Stimulated activated naive B cell treated with anti-CD40 and anti-IgM and Interleukin-4, amounts not matched to agents 10 μg/mL and 1 μg/mL and 100 μg/mL, for 72 hours (primary cell): ENCODE measurements around the gene RPE65.
A peak's percentile ranks its signal among the peaks of the same experiment; 100 is the strongest.

Experiments used
- ATAC-seq, 2 donors: fragments of 150-1000 bp; cut with Tn5 transposase; replicated peaks; 2 replicates each; pipeline ENCODE4 v1.10.0; 2021; ENCODE audit warnings: moderate library complexity in 1 of 2
- DNase-seq: peaks from one replicate; pipeline ENCODE4 v3.0.0; 2021
- H3K27ac Mint-ChIP-seq: one replicate; pipeline ENCODE4 v1.8.0; 2022; ENCODE audit warnings: mild to moderate bottlenecking, mixed read lengths
- H3K27me3 Mint-ChIP-seq, 2 donors: one replicate each; pipeline ENCODE4 v1.8.0; 2022; ENCODE audit warnings: mixed read lengths in 2 of 2
- H3K36me3 Mint-ChIP-seq, 2 donors: one replicate each; pipeline ENCODE4 v1.8.0; 2022; ENCODE audit warnings: mixed read lengths in 2 of 2, mild to moderate bottlenecking in 1 of 2
- H3K4me1 Mint-ChIP-seq, 2 donors: one replicate each; pipeline ENCODE4 v1.8.0; 2022; ENCODE audit warnings: mixed read lengths in 2 of 2, mild to moderate bottlenecking in 1 of 2
- H3K4me3 Mint-ChIP-seq, 2 donors: one replicate each; pipeline ENCODE4 v1.8.0; 2022; ENCODE audit warnings: mild to moderate bottlenecking in 2 of 2, mixed read lengths in 2 of 2, moderate library complexity in 1 of 2
- H3K9me3 Mint-ChIP-seq, 2 donors: one replicate each; pipeline ENCODE4 v1.8.0; 2022; ENCODE audit warnings: mixed read lengths in 2 of 2, mild to moderate bottlenecking in 1 of 2

Gene RPE65

GRCh38 chr1:68473060-68473459 is 23.3 kb upstream of the RPE65 start:
- Mint-ChIP-seq H3K36me3 (no peaks in the 10 kb centered on the region), H3K4me1 (no peaks in the 10 kb centered on the region), H3K27me3 (no peaks in the 10 kb centered on the region), H3K4me3 (no peak overlapping the region), H3K9me3 (peaks cover 0 to 4% of the 10 kb centered on the region in 2 donors), H3K27ac (no peak overlapping the region)
- ATAC-seq = no peak
- DNase-seq = no peak

DNA sequence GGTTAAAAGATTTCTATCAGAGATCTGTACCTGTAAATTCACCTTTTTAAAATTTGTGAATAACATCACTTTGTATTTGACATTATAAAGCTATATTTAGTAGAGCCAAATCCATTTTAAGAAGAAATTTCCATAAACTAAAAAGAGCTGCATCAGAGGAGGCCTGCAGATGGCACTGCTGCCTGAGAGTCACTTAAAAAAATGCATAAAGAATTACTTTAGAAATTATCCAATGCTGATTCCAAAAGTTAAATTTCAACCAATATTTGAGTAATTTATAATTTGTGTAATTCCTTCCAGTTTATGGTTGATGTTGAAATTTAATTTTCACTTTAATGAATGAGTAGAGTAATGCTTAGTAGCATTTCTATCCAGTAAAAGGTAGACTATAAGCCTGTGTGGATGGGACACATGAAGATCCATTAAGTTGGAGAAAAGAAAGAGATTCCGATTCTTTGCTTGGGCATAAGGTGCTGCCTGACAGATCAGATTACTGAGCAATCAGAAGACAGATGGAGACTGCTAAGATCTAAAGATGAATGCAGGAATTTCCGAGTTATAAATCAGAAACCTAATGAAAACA is 20.7 kb upstream of the RPE65 start:
- Mint-ChIP-seq H3K36me3 (no peaks in the 10 kb centered on the region), H3K9me3 (peaks cover 0 to 4% of the 10 kb centered on the region in 2 donors), H3K27me3 (no peaks in the 10 kb centered on the region), H3K27ac (no peak overlapping the region), H3K4me3 (no peak overlapping the region), H3K4me1 (no peaks in the 10 kb centered on the region)
- ATAC-seq = no peak
- DNase-seq = no peak

GRCh38 chr1:68464891-68465290 is 15.1 kb upstream of the RPE65 start:
- no peak overlapping the region for H3K4me3 Mint-ChIP-seq
- no peak overlapping the region for H3K27ac Mint-ChIP-seq
- DNase-seq = no peak
- no peak for ATAC-seq
- H3K36me3 Mint-ChIP-seq = peaks cover 0 to 4% of the 10 kb centered on the region in 2 donors
- peaks cover 9 to 11% of the 10 kb centered on the region in 2 donors for H3K9me3 Mint-ChIP-seq
- peaks cover 11 to 18% of the 10 kb centered on the region in 2 donors for H3K27me3 Mint-ChIP-seq
- H3K4me1 Mint-ChIP-seq = no peaks in the 10 kb centered on the region

GRCh38 chr1:68460935-68461334 is 11.2 kb upstream of the RPE65 start:
- DNase-seq (no peak), ATAC-seq (no peak)
- no peaks in the 10 kb centered on the region for H3K4me1 Mint-ChIP-seq
- peaks cover 0 to 4% of the 10 kb centered on the region in 2 donors for H3K36me3 Mint-ChIP-seq
- peaks cover 9 to 11% of the 10 kb centered on the region in 2 donors for H3K9me3 Mint-ChIP-seq
- no peak overlapping the region for H3K4me3 Mint-ChIP-seq
- peaks cover 11 to 21% of the 10 kb centered on the region in 2 donors for H3K27me3 Mint-ChIP-seq
- H3K27ac Mint-ChIP-seq = no peak overlapping the region

DNA sequence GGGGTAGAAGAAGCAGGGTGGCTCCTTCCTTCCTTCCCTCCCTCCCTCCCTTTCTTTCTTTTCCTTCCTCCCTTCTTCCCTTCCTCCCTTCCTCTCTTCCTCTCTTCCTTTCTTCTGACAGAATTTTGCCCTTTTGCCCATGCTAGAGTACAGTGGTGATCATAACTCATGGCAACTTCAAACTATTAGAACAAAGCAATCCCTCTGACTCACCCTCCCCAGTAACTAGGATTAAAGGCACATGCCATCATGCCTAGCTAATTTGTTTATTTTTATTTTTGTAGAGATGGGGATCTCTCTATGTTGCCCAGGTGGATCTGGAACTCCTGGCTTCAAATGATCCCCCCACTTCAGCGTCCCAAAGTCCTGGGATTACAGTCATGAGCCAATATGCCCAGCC is 10.0 kb upstream of the RPE65 start:
- H3K36me3 Mint-ChIP-seq = peaks cover 0 to 4% of the 10 kb centered on the region in 2 donors
- no peak overlapping the region for H3K27ac Mint-ChIP-seq
- H3K4me3 Mint-ChIP-seq = no peak overlapping the region
- peaks cover 9 to 11% of the 10 kb centered on the region in 2 donors for H3K9me3 Mint-ChIP-seq
- DNase-seq (no peak), ATAC-seq (no peak)
- H3K4me1 Mint-ChIP-seq = no peaks in the 10 kb centered on the region
- peaks cover 7 to 16% of the 10 kb centered on the region in 2 donors for H3K27me3 Mint-ChIP-seq

GRCh38 chr1:68459091-68459490 is 9.3 kb upstream of the RPE65 start:
- peaks cover 0 to 4% of the 10 kb centered on the region in 2 donors for H3K36me3 Mint-ChIP-seq
- H3K4me3 Mint-ChIP-seq = no peak overlapping the region
- H3K4me1 Mint-ChIP-seq = no peaks in the 10 kb centered on the region
- peaks cover under 1 to 12% of the 10 kb centered on the region in 2 donors for H3K27me3 Mint-ChIP-seq
- ATAC-seq (no peak), DNase-seq (no peak)
- H3K9me3 Mint-ChIP-seq = peaks cover 3 to 5% of the 10 kb centered on the region in 2 donors
- no peak overlapping the region for H3K27ac Mint-ChIP-seq

GRCh38 chr1:68456202-68456601 is 6.4 kb upstream of the RPE65 start:
- H3K9me3 Mint-ChIP-seq = no peaks in the 10 kb centered on the region
- no peak for ATAC-seq
- no peaks in the 10 kb centered on the region for H3K4me1 Mint-ChIP-seq
- no peaks in the 10 kb centered on the region for H3K36me3 Mint-ChIP-seq
- DNase-seq = no peak
- no peak overlapping the region for H3K4me3 Mint-ChIP-seq
- no peak overlapping the region for H3K27ac Mint-ChIP-seq
- peaks cover 0 to 7% of the 10 kb centered on the region in 2 donors for H3K27me3 Mint-ChIP-seq

DNA sequence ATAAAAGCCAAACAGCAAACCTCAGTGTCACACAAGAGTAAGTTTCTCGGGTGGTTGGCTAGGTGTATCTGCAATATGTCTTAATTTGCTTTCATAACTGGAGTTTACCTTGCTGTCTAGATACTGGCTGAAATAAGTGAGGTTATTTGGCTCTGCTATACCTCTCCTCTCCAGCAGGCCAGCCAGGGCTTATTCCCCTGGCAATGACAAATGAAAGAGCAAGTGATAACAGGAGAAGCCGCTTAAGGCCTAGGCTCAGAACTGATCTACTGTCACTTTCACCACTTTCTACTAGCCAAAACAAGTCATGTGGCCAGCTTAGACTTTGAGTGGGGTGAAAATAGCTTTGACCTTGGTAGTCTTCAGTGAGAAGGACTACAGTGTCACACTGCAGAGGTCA is 4.8 kb upstream of the RPE65 start:
- Mint-ChIP-seq H3K36me3 (no peaks in the 10 kb centered on the region), H3K4me3 (no peak overlapping the region), H3K4me1 (no peaks in the 10 kb centered on the region), H3K27me3 (no peaks in the 10 kb centered on the region), H3K27ac (no peak overlapping the region), H3K9me3 (no peaks in the 10 kb centered on the region)
- DNase-seq (no peak), ATAC-seq (peak; percentile 27 to 41)

DNA sequence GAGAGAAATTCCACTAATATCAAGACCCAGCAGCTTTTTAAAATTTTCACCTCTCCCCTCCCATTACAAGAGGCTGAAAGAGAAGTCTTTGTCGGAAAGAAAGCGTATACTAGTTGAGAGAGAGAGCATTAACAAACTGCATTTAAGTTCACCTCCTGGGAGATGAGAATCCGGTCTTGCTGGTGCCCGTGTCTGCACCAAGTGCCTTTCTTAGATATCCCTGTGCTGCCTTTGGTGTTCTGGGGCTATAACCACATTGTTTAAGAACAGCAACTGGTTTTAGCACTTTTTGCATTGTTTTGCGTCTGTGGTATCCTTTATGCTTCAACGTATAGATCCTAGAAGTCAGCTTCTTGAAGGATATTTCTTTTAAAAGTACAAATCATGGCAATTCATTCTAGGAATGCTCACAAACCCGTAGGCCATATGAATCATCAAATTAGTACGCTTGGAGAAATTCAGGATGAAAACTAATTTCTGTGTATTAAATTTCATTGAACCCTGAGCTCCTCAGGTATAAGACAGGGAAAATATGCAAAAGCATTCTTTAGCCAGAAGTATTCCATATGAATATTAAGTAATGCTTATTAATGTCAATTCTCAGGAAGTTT is 3.4 kb upstream of the RPE65 start:
- no peaks in the 10 kb centered on the region for H3K9me3 Mint-ChIP-seq
- H3K4me1 Mint-ChIP-seq = no peaks in the 10 kb centered on the region
- no peaks in the 10 kb centered on the region for H3K36me3 Mint-ChIP-seq
- ATAC-seq (no peak), DNase-seq (no peak)
- peaks cover 4% of the 10 kb centered on the region in 2 donors for H3K27me3 Mint-ChIP-seq
- no peak overlapping the region for H3K27ac Mint-ChIP-seq
- H3K4me3 Mint-ChIP-seq = no peak overlapping the region

- Mint-ChIP-seq H3K36me3 (no peaks in the 10 kb centered on the region), H3K27me3 (peaks cover 7 to 13% of the 10 kb centered on the region in 2 donors), H3K9me3 (no peaks in the 10 kb centered on the region), H3K27ac (no peak overlapping the region), H3K4me1 (no peaks in the 10 kb centered on the region), H3K4me3 (no peak overlapping the region)
- DNase-seq (no peak), ATAC-seq (no peak)
These were observed 1.4 kb downstream of the RPE65 start for GRCh38 chr1:68448365-68448764.

GRCh38 chr1:68445709-68446108 is 4.0 kb downstream of the RPE65 start:
- H3K27me3 Mint-ChIP-seq = peaks cover 9 to 19% of the 10 kb centered on the region in 2 donors
- H3K36me3 Mint-ChIP-seq = no peaks in the 10 kb centered on the region
- ATAC-seq (no peak), DNase-seq (no peak)
- H3K4me3 Mint-ChIP-seq = no peak overlapping the region
- no peaks in the 10 kb centered on the region for H3K9me3 Mint-ChIP-seq
- H3K4me1 Mint-ChIP-seq = peaks cover 2 to 4% of the 10 kb centered on the region in 2 donors
- H3K27ac Mint-ChIP-seq = no peak overlapping the region

DNA sequence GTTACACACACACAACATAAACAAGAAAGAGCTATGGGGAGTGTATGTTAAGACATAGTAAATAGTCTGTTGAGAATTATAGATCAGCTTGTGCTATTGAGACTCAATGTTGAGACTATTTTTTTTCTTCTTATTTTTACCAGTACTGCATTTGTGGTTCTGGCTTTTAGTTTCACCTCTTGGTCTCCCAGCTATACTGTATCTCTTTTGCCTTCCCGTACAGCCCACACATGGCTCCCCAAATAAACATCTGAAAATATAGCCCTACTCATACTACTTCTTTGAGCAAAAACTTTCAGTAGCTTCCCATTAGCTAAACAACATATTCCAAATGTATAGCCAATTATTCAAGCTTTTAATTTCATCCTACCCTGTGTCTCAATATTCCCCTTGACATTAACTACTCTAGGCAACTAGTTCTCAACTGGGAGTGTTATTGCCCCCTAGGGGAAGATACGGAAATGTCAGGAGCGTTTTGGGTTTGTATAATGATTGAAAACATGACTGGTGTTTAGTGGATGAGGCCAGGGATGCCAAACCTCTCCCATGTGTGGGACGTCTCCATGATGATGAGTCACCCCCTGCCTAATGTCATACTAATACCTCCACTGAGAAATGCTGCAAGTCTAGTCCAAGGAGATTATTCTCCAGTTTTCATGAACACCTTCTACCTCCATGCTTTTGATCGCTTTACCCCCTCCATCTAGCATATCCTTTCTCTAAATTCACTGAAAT is 6.8 kb downstream of the RPE65 start:
- Mint-ChIP-seq H3K27me3 (peaks cover 9 to 14% of the 10 kb centered on the region in 2 donors), H3K27ac (no peak overlapping the region), H3K36me3 (no peaks in the 10 kb centered on the region), H3K4me1 (peaks cover 3 to 10% of the 10 kb centered on the region in 2 donors), H3K9me3 (no peaks in the 10 kb centered on the region), H3K4me3 (no peak overlapping the region)
- peak; percentile 70 to 76 for ATAC-seq
- peak; percentile 38 for DNase-seq

DNA sequence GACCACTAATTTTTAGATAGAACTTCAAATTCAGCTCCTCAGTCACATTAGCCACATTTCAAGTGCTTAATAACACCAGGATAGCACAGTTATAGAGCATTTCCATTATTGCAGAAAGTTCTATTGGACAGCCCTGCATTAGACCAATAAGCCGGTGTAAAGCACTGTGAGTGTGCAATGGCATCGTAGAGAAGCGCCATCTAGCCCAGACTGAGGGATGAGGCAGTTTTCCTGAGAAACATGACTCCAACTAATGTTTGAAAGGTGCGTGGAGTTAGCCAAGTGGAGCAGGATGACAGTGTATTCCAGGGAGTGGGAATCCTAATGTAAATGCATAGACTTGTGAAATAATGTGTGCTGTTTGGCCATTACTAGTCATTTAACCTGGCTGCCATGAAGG is 7.7 kb downstream of the RPE65 start:
- Mint-ChIP-seq H3K4me3 (no peak overlapping the region), H3K36me3 (no peaks in the 10 kb centered on the region), H3K27me3 (peaks cover 14 to 17% of the 10 kb centered on the region in 2 donors), H3K9me3 (no peaks in the 10 kb centered on the region), H3K27ac (no peak overlapping the region), H3K4me1 (peaks cover 3 to 10% of the 10 kb centered on the region in 2 donors)
- no peak for DNase-seq
- ATAC-seq = no peak

- H3K27ac Mint-ChIP-seq = no peak overlapping the region
- H3K27me3 Mint-ChIP-seq = peaks cover 15% of the 10 kb centered on the region in 2 donors
- H3K9me3 Mint-ChIP-seq = no peaks in the 10 kb centered on the region
- H3K4me1 Mint-ChIP-seq = peaks cover 3 to 10% of the 10 kb centered on the region in 2 donors
- DNase-seq (no peak), ATAC-seq (no peak)
- no peak overlapping the region for H3K4me3 Mint-ChIP-seq
- H3K36me3 Mint-ChIP-seq = no peaks in the 10 kb centered on the region
These were observed 11.4 kb downstream of the RPE65 start for GRCh38 chr1:68438310-68438709.

DNA sequence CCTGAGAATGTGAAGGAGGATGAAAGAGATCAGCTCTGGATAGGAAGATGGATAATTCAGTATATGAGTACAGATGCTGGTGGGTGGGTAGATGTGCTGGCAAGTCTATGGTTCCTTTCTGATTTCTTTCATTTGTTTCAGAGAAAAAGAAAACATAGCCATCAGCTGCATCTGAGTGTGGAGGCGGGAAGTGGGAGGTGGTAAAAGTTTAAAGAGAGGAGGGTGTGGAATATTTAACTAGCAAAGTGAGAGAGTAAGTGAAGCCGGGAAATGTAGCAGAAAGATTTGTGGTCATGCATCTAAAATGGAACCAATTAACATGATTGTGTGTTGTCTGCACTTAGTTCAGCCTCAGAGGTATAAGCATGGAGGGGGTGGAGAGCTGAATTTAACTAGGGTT is 16.4 kb downstream of the RPE65 start:
- Mint-ChIP-seq H3K4me3 (no peak overlapping the region), H3K27me3 (peaks cover 8 to 10% of the 10 kb centered on the region in 2 donors), H3K9me3 (no peaks in the 10 kb centered on the region), H3K4me1 (peaks cover under 1 to 2% of the 10 kb centered on the region in 2 donors), H3K27ac (no peak overlapping the region), H3K36me3 (no peaks in the 10 kb centered on the region)
- no peak for ATAC-seq
- no peak for DNase-seq
